SK-N-SH treated with all-trans-retinoic acid at 6 μM for 48 hours (cell line): Measurements from ENCODE around the gene DHDH.

Source experiments
- ATAC-seq: fragments of 200-7000 bp; cut with Tn5 transposase; 3 replicates; pipeline ENCODE4 v1.9.1; 2020; ENCODE audit warnings: mild to moderate bottlenecking, moderate library complexity
- BACH2 ChIP-seq: fragments of 250-450 bp; sonication (Bioruptor Pico); IDR thresholded peaks from 2 replicates; pipeline ENCODE4 v1.9.0; 2021; ENCODE audit warnings: mild to moderate bottlenecking, borderline replicate concordance
- CSDC2 ChIP-seq: fragments of 250-450 bp; sonication (Bioruptor Pico); IDR thresholded peaks from 2 replicates; pipeline ENCODE4 v1.5.0; 2020; ENCODE audit warnings: mild to moderate bottlenecking, moderate library complexity
- CSRNP3 ChIP-seq: fragments of 250-450 bp; sonication (Bioruptor Pico); IDR thresholded peaks from 2 replicates; pipeline ENCODE4 v1.5.1; 2021; ENCODE audit warnings: mild to moderate bottlenecking, moderate library complexity
- ESRRG ChIP-seq: fragments of 250-450 bp; sonication (Bioruptor Pico); IDR thresholded peaks from 2 replicates; pipeline ENCODE4 v1.6.1; 2021; ENCODE audit warnings: mild to moderate bottlenecking
- GLIS3 ChIP-seq: fragments of 250-450 bp; sonication (Bioruptor Pico); IDR thresholded peaks from 2 replicates; pipeline ENCODE4 v1.5.0; 2020; ENCODE audit warnings: mild to moderate bottlenecking, moderate library complexity
- ISL1 ChIP-seq: fragments of 250-450 bp; sonication (Bioruptor Pico); IDR thresholded peaks from 2 replicates; pipeline ENCODE4 v2.1.2; 2022; ENCODE audit warnings: mild to moderate bottlenecking, moderate library complexity
- PATZ1 ChIP-seq: fragments of 250-450 bp; sonication (Bioruptor Pico); IDR thresholded peaks from 2 replicates; pipeline ENCODE4 v1.8.0; 2020; ENCODE audit warnings: mild to moderate bottlenecking, moderate library complexity, borderline replicate concordance
- POU6F1 ChIP-seq: fragments of 250-450 bp; sonication (Bioruptor Pico); IDR thresholded peaks from 2 replicates; pipeline ENCODE4 v1.8.0; 2021; ENCODE audit warnings: low read depth, mild to moderate bottlenecking, moderate library complexity, borderline replicate concordance
- SNAI2 ChIP-seq: fragments of 250-450 bp; sonication (Bioruptor Pico); IDR thresholded peaks from 2 replicates; pipeline ENCODE4 v1.5.0; 2020; ENCODE audit warnings: mild to moderate bottlenecking, moderate library complexity
- TOX ChIP-seq: fragments of 250-450 bp; sonication (Bioruptor Pico); IDR thresholded peaks from 2 replicates; pipeline ENCODE4 v1.8.0; 2021; ENCODE audit warnings: mild to moderate bottlenecking, moderate library complexity, borderline replicate concordance
- TSHZ2 ChIP-seq: fragments of 250-450 bp; sonication (Bioruptor Pico); IDR thresholded peaks from 2 replicates; pipeline ENCODE4 v1.5.0; 2020; ENCODE audit warnings: mild to moderate bottlenecking, moderate library complexity
- ZC3H10 ChIP-seq: fragments of 250-450 bp; sonication (Bioruptor Pico); IDR thresholded peaks from 2 replicates; pipeline ENCODE4 v1.5.1; 2021; ENCODE audit warnings: mild to moderate bottlenecking, moderate library complexity
- ZFP3 ChIP-seq: fragments of 250-450 bp; sonication (Bioruptor Pico); IDR thresholded peaks from 2 replicates; pipeline ENCODE4 v1.5.0; 2020; ENCODE audit warnings: mild to moderate bottlenecking, moderate library complexity
- ZNF565 ChIP-seq: fragments of 450-650 bp; formaldehyde crosslinking; conservative IDR thresholded peaks from 2 replicates; pipeline ENCODE4 v1.5.0; 2020; ENCODE audit warnings: low read depth, mild to moderate bottlenecking, moderate library complexity
- ZNF70 ChIP-seq: fragments of 450-650 bp; formaldehyde crosslinking; IDR thresholded peaks from 2 replicates; pipeline ENCODE4 v1.5.0; 2020; ENCODE audit warnings: mild to moderate bottlenecking, moderate library complexity
- ZNF8 ChIP-seq: fragments of 450-650 bp; formaldehyde crosslinking; IDR thresholded peaks from 2 replicates; pipeline ENCODE4 v1.5.0; 2020; ENCODE audit warnings: mild to moderate bottlenecking, moderate library complexity

The DHDH gene

GRCh38 chr19:48966541-48967345, 33.2 kb downstream of the DHDH start:
- no peak for ATAC-seq
- TF ChIP-seq ZFP3 (CRISPR knock-in tag) (no peak), ISL1 (no peak), ZNF70 (no peak), ZNF8 (CRISPR knock-in tag) (no peak), POU6F1 (CRISPR knock-in tag) (no peak), GLIS3 (no peak), ZNF565 (no peak), ZC3H10 (CRISPR knock-in tag) (no peak), SNAI2 (no peak), BACH2 (CRISPR knock-in tag) (no peak), CSRNP3 (CRISPR knock-in tag) (no peak), ESRRG (no peak), PATZ1 (CRISPR knock-in tag) (no peak), TSHZ2 (CRISPR knock-in tag) (no peak), TOX (CRISPR knock-in tag) (no peak)

- TF ChIP-seq ISL1 (no peak), ZFP3 (CRISPR knock-in tag) (no peak), BACH2 (CRISPR knock-in tag) (no peak), ZC3H10 (CRISPR knock-in tag) (no peak)
- no peak for ATAC-seq
Measured at GRCh38 chr19:48967346-48968178, 34.1 kb downstream of the DHDH start.

- no peak for ATAC-seq
- no peak for TF ChIP-seq ISL1
- no peak for TF ChIP-seq CSDC2
- no peak for TF ChIP-seq CSRNP3 (CRISPR knock-in tag)
Measured at GRCh38 chr19:48968179-48968661, 34.7 kb downstream of the DHDH start.

- ATAC-seq: no peak
- TF ChIP-seq TOX (CRISPR knock-in tag) (no peak), TSHZ2 (CRISPR knock-in tag) (no peak)
Measured at GRCh38 chr19:48968813-48969218, 35.3 kb downstream of the DHDH start.
